ENCODE results near the gene TRIM65. TPM values are rescaled to one million over a fixed set of nuclear protein-coding genes. Genes with fewer than 3 reads are reported as not detected.

The TRIM65 gene
- total and polyA plus RNA-seq, 2 of the 13 experiments (the other 11 are each of a cell fraction or from before 2014, with no cell fraction given) = 10.3 to 22.4 TPM

- peak; percentile 62; the same call in 1 of the 2 replicates for TF ChIP-seq MYPOP (CRISPR knock-in tag; IDR thresholded peaks at IDR 0.05)
- TF ChIP-seq JUND (CRISPR knock-in tag; IDR thresholded peaks at IDR 0.05) = no peak
- TF ChIP-seq KAT7 (CRISPR knock-in tag; IDR thresholded peaks at IDR 0.05; ENCODE audit: borderline replicate concordance) = peak; percentile 65; the same call in 1 of the 2 replicates
- TF ChIP-seq ZNF841 (CRISPR knock-in tag; IDR thresholded peaks at IDR 0.05; ENCODE audit: borderline replicate concordance) = no peak
- TF ChIP-seq ZSCAN20 (CRISPR knock-in tag; IDR thresholded peaks at IDR 0.05; ENCODE audit: borderline replicate concordance) = peak; percentile 64; the same call in 1 of the 2 replicates
- TF ChIP-seq ZNF646 (CRISPR knock-in tag; IDR thresholded peaks at IDR 0.05) = no peak
- TF ChIP-seq ZGPAT (CRISPR knock-in tag; IDR thresholded peaks at IDR 0.05) = peak; percentile 68
- TF ChIP-seq SNAI1 (CRISPR knock-in tag; IDR thresholded peaks at IDR 0.05; ENCODE audit: borderline replicate concordance) = 0 out of 2 replicates have a peak, but pooled peaks have one; percentile 71
- peak; percentile 83; the same call in 1 of the 2 replicates for TF ChIP-seq NFKBIZ (CRISPR knock-in tag; IDR thresholded peaks at IDR 0.05)
- TF ChIP-seq NFE2L2 (IDR thresholded peaks at IDR 0.05; ENCODE audit: low read length) = no peak
- TF ChIP-seq ZNF260 (CRISPR knock-in tag; IDR thresholded peaks at IDR 0.05; ENCODE audit: borderline replicate concordance, low read depth) = no peak; the same call in 1 of the 2 replicates
- no peak for TF ChIP-seq MAFG (CRISPR knock-in tag; IDR thresholded peaks at IDR 0.05)
- TF ChIP-seq PRPF4 (IDR thresholded peaks at IDR 0.05; ENCODE audit: low read depth, low read length, poor library complexity, severe bottlenecking) = no peak
- no peak for TF ChIP-seq CBX2 (IDR thresholded peaks at IDR 0.05; ENCODE audit: low read depth, low read length)
- TF ChIP-seq CBX2 (CRISPR knock-in tag; IDR thresholded peaks at IDR 0.05; ENCODE audit: low read depth) = 0 out of 2 replicates have a peak, but pooled peaks have one; percentile 54
- TF ChIP-seq ZNF510 (CRISPR knock-in tag; IDR thresholded peaks at IDR 0.05; ENCODE audit: low read depth) = no peak
- peak; percentile 50; the same call in 1 of the 2 replicates for TF ChIP-seq ZFX (CRISPR knock-in tag; IDR thresholded peaks at IDR 0.05; ENCODE audit: low read depth)
Observed at GRCh38 chr17:75891605-75892555, 4.9 kb downstream of the TRIM65 start (continued).

Measured in HepG2 (cell line).